GM12864 (cell line): Measurements from ENCODE around the gene PEX11B.
"Not testable (repeated sequence)": the region's sequence is repeated elsewhere in the genome, so short reads cannot be mapped to it uniquely, and the experiment has no call there.

Experiments
- DNase-seq: peaks from one replicate; pipeline ENCODE4 v3.0.0-alpha.2; 2011; ENCODE audit warnings: low read depth
- H3K4me3 ChIP-seq: 2 replicates; pipeline ENCODE4 v1.5.1; 2011; ENCODE audit warnings: mild to moderate bottlenecking, low read depth, low read length, control low read depth
- CTCF ChIP-seq: IDR thresholded peaks from 2 replicates; pipeline ENCODE4 v1.5.1; 2011; ENCODE audit warnings: low read depth, mild to moderate bottlenecking, moderate library complexity, low read length, control low read depth, inconsistent platforms; ENCODE audit errors: missing control alignments

The PEX11B gene

DNA sequence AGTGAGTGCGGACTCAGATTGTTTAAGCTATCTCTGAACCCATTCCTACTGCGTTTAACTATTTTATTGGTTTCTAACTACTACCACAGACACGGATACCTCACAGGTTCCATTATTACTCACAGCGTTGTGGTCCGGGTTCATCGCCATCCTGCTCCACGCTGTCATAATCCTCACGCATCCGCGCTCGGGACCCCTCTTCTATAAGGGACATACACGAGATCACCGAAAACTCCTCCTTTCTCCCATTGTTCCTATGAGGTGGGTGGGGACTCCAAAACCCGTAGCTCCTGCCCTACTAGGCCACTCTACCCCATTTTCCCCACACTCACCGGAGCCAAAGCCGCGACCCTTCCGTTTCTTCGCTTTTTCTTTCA, 8.2 kb upstream of the PEX11B start:
- DNase-seq = no peak
- peak overlapping the region; percentile 71 for H3K4me3 ChIP-seq
- no peak for TF ChIP-seq CTCF

GRCh38 chr1:145922266-145922665, 3.7 kb upstream of the PEX11B start:
- TF ChIP-seq CTCF = no peak
- no peak for DNase-seq
- no peak overlapping the region for H3K4me3 ChIP-seq

GRCh38 chr1:145920297-145920696, 1.8 kb upstream of the PEX11B start:
- not testable (repeated sequence) for H3K4me3 ChIP-seq, DNase-seq

DNA sequence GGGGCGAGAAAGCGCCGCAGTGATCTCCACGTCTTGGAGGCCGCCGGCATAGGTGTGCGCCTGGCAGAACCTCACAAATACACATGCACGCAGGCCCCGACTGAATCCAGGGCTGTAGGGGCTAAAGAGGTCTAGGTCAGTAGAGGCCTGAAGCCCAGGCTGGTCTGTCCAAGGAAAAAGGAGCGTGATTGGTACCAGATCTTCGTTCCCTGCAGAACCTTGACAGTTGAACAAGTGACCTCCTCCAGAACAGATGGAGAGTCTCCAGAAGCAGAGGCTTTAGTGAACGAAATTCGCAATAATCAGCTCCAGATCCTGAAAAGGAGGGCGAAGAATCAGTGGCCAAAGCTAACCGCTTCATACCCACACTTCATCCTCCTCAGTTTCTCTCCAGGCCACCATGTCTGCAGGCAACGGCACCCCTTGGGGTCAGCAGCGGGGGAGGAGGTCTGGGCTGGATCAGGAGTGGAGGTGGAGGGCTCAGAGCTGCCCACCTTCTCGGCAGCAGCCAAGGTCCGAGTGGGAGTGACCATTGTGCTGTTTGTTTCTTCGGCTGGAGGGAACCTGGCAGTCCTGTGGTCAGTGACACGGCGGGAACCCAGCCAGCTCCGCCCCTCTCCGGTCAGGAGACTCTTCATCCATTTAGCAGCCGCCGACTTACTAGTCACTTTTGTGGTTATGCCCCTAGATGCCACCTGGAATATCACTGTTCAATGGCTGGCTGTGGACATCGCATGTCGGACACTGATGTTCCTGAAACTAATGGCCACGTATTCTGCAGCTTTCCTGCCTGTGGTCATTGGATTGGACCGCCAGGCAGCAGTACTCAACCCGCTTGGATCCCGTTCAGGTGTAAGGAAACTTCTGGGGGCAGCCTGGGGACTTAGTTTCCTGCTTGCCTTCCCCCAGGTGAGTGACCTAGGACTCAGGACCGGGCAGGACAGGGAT, 749 bp upstream of the PEX11B start:
- DNase-seq = no peak
- no peak for TF ChIP-seq CTCF
- H3K4me3 ChIP-seq = peak overlapping the region; percentile 97

- H3K4me3 ChIP-seq = peak overlapping the region; percentile 97
- no peak for TF ChIP-seq CTCF
- no peak for DNase-seq
Observed at GRCh38 chr1:145917595-145917994, 922 bp downstream of the PEX11B start.

- no peak for DNase-seq
- H3K4me3 ChIP-seq = no peak overlapping the region
- TF ChIP-seq CTCF = no peak
Observed at GRCh38 chr1:145916745-145917144, 1.8 kb downstream of the PEX11B start.

DNA sequence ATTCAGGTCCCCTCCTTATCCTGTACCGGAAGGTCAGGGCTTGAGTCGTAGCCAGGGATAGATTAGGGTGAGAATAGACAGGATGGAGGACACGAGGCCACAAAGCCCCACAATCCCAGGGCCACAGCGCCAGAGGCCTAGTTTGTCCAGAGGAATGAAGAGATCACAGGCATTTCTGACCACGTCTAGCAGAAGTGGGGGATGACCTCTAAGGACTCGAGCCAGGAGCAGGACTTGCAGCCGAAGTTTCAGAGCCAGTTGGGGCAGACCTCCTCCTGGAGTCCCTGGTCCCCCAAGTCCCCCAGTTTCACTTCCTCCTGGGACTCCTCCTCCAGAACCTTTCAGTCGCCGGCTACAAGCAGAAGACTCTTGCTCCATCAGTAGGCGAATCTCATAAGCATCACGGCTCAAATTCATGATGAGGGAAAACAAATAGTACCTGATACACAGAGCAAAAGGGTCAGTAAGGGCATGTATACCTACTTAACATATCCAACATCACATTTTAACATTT, 6.3 kb downstream of the PEX11B start:
- DNase-seq = no peak
- no peak for TF ChIP-seq CTCF
- no peak overlapping the region for H3K4me3 ChIP-seq
